Measurements from ENCODE around the gene POFUT1. TPM values are rescaled to one million over a fixed set of nuclear protein-coding genes. Genes with fewer than 3 reads are reported as not detected.

POFUT1 gene
- polyA plus RNA-seq, 1 donor = 30.0 TPM

DNA sequence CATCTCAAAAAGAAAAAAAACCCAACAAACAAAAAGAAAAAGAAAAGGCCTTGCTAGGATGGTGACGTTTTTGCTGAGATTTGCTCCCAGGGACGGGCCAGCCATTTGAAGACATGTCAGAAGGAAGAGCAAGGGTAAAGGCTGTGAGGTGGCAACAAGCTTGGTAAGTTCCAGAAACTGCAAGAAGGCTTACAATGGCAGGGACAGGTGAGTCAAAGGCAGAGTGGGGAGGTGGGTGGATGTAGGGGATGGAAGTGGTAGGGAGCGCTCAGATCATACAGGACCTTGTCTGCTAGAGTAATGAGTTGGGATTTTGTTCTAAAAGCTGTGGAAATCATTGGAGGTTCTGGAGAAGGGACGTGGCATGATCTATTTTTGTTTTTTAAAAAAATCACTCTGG lies 74.0 kb downstream of the POFUT1 start:
- DNase-seq = no peak

DNA sequence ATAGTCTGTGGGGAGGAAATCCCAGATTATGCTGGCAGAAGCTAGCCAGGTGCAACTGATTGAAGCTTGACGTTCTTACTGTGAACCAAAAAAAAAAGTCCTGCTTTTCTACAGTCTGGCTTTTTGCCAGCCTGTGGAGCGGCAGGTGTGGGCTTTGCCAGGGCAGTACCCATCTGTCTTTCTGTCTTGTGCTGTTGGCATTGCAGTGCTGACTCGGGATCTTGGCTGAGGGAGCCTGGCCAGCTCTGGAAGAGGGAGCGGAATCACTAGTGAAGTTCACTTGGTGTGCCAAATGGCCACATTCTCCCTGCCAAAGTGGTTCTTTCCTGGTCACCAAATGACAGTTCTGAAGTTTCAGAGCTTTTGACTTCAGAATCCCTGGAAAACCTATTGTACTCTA lies 74.8 kb downstream of the POFUT1 start:
- peak; percentile 22 for DNase-seq

DNA sequence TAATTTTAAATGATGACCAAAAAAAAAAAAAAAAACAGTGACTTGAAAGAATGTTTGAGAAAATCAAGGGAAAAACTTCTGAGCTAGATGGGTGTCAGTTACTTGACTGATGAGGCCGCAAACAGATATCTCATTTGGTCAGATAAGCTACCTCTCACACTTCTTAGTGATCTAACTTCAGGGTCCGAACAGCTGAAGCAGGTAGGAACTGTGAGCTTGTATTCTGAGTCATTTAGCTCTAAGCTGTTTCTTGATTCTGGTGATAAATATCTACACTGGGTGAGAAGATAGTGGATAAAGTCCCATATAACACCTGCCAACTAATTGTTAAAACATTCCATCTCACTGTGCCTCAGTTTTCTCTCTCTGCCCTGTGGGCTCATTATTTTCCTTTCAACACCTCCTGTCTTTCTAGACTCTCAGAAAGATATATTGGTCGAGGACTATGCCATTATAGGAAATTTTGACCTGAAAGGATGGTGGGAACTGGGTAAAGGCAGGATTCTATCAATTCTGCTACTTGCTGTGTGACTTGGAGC lies 77.5 kb downstream of the POFUT1 start:
- DNase-seq = no peak

DNA sequence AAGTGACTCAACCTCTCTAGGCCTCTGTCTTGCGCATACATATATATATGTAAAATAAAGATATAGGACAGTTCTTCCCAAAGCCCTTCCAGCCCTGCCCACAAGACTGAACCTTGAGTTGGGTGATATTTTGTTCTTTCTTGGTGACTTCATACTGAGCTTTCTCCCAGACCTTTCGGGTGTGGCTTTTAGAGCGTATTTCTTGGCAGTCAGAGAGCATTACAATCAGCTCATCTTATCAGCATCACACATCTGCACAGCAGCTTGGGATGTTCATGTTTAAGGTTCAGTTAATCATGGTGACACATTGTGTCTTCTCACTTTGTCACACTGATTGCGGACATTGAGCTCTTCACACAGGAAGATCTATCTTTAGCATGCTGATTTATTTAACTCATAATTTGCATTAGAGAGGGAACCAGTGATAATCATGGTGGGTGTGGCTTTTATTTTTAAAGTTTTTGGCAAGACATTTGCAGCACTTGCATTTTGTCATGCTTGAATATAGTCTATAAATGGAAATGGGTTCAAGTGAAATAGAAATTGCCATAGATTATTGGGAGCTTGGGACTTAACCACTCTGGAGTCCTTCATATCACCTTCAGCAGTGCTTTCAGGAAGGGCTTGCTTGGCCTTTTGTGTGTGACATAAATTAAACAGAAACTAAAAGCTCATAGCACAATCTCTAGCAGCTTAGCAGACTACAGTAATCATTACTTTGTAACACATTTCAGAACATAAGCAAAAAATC lies 78.1 kb downstream of the POFUT1 start:
- no peak for DNase-seq

DNA sequence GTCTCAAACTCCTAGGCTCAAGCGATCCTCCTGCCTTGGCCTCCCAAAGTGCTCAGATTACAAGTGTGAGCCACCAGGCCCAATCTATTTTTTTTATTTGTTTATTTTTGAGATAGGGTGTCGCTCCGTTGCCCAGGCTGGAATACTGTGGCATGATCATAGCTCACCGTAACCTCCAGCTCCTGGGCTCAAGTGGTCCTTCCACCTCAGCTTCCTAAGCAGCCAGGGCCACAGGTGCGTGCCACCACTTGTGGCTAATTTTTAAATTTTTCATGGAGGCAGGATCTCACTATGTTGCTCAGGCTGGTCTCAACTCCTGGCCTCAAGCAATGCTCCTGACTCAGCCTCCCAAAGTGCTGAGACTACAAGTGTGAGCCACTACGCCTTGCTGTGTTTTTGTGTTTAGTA lies 79.6 kb downstream of the POFUT1 start:
- no peak for DNase-seq

Other genes starting within 250 kb of the POFUT1 start
- gene XKR7, start 239.7 kb upstream of the POFUT1 start, polyA plus RNA-seq (ENCODE audit: insufficient read length) = 0.05 TPM
- gene CCM2L, start 197.4 kb upstream of the POFUT1 start, polyA plus RNA-seq (ENCODE audit: insufficient read length) = 6.8 TPM
- 5.0 TPM for gene HCK, start 155.6 kb upstream of the POFUT1 start, polyA plus RNA-seq (ENCODE audit: insufficient read length)
- gene TM9SF4, start 98.2 kb upstream of the POFUT1 start, polyA plus RNA-seq (ENCODE audit: insufficient read length) = 42.4 TPM
- 11.5 TPM for gene PLAGL2, start 137 bp upstream of the POFUT1 start, polyA plus RNA-seq (ENCODE audit: insufficient read length)
- gene KIF3B, start 69.8 kb downstream of the POFUT1 start, polyA plus RNA-seq (ENCODE audit: insufficient read length) = 11.0 TPM
- 42.1 TPM for gene ASXL1, start 150.5 kb downstream of the POFUT1 start, polyA plus RNA-seq (ENCODE audit: insufficient read length)